Loucy (cell line): Measurements from ENCODE around the gene RBM17.

ENCODE experiments used
- EZH2phosphoT487 ChIP-seq: fragments of 200-600 bp; IDR thresholded peaks from 2 replicates; pipeline ENCODE4 v1.6.1; 2018; ENCODE audit warnings: antibody characterized with exemption, mild to moderate bottlenecking, moderate library complexity, borderline replicate concordance
- TF ChIP-seq, protein P1 (sequence below): fragments of 200-600 bp; sonication (generic); conservative IDR thresholded peaks from 2 replicates; pipeline ENCODE4 v1.5.1; 2014; ENCODE audit warnings: mild to moderate bottlenecking, antibody characterized with exemption, low read length

DNA sequence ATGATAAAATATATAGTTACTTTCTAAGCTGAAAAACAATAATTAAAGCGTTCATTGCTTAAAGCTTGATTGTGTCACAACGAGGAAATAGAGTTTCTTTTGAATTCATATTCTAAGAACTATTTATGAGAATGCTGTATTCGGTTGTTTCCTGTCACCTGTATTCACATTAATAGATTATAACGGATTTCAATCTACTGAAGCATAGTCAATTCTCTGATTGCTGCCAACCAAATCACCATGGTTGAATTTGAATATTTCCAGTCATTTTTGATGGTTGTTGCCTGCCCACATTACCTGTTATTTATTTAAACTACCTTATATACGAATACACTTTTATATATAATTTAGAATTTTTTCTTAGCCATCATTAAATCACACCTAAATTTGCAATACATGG, 48.6 kb upstream of the RBM17 start:
- TF ChIP-seq, protein P1, sequence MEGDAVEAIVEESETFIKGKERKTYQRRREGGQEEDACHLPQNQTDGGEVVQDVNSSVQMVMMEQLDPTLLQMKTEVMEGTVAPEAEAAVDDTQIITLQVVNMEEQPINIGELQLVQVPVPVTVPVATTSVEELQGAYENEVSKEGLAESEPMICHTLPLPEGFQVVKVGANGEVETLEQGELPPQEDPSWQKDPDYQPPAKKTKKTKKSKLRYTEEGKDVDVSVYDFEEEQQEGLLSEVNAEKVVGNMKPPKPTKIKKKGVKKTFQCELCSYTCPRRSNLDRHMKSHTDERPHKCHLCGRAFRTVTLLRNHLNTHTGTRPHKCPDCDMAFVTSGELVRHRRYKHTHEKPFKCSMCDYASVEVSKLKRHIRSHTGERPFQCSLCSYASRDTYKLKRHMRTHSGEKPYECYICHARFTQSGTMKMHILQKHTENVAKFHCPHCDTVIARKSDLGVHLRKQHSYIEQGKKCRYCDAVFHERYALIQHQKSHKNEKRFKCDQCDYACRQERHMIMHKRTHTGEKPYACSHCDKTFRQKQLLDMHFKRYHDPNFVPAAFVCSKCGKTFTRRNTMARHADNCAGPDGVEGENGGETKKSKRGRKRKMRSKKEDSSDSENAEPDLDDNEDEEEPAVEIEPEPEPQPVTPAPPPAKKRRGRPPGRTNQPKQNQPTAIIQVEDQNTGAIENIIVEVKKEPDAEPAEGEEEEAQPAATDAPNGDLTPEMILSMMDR, result no peak
- no peak for TF ChIP-seq EZH2phosphoT487
